OCI-LY3 (cell line): ENCODE results near the gene REEP3.

Experiments
- CTCF ChIP-seq: fragments of 200-600, 300-600 bp; sonication (generic); IDR thresholded peaks from 2 replicates; pipeline ENCODE4 v1.5.1; 2014; ENCODE audit warnings: antibody characterized with exemption, low read length, low read depth
- EZH2phosphoT487 ChIP-seq: fragments of 200-600 bp; shearing (Covaris generic); IDR thresholded peaks from 2 replicates; pipeline ENCODE4 v1.6.1; 2018; ENCODE audit warnings: antibody characterized with exemption, mixed run types, low read depth

- TF ChIP-seq CTCF (no peak), EZH2phosphoT487 (no peak)
Observed at GRCh38 chr10:63672491-63672890, 151.3 kb downstream of the REEP3 start.
